Measurements from ENCODE around the gene OSM.
"Not testable (repeated sequence)": the region's sequence is repeated elsewhere in the genome, so short reads cannot be mapped to it uniquely, and the experiment has no call there.

OSM gene

GRCh38 chr22:30235687-30236170, 30.9 kb downstream of the OSM start:
- H3K4me1 Mint-ChIP-seq = peaks cover 46% of the 10 kb centered on the region

GRCh38 chr22:30234786-30235470, 31.7 kb downstream of the OSM start:
- CTCF ChIA-PET = no interaction called here
- no peak for DNase-seq
- no peaks in the 10 kb centered on the region for H3K27me3 Mint-ChIP-seq
- H3K27ac Mint-ChIP-seq = peak overlapping the region; percentile 11
- H3K36me3 Mint-ChIP-seq = peaks cover 7% of the 10 kb centered on the region
- H3K9me3 Mint-ChIP-seq = no peaks in the 10 kb centered on the region
- H3K4me3 Mint-ChIP-seq = no peak overlapping the region
- H3K4me1 Mint-ChIP-seq = peaks cover 47% of the 10 kb centered on the region

More at GRCh38 chr22:30235687-30236170, 30.9 kb downstream of the OSM start:
- no peak overlapping the region for H3K4me3 Mint-ChIP-seq
- H3K27me3 Mint-ChIP-seq = no peaks in the 10 kb centered on the region
- no peak for DNase-seq
- no peak overlapping the region for H3K27ac Mint-ChIP-seq
- CTCF ChIA-PET = interaction anchor here (1.3 kb wide), 1 partner anchor 44 kb away, joined by 4 read pairs; no protein-coding TSS in a partner anchor
- H3K36me3 Mint-ChIP-seq = peaks cover 11% of the 10 kb centered on the region
- H3K9me3 Mint-ChIP-seq = no peaks in the 10 kb centered on the region

- DNase-seq, H3K36me3 Mint-ChIP-seq, H3K9me3 Mint-ChIP-seq, H3K4me3 Mint-ChIP-seq, H3K27ac Mint-ChIP-seq, H3K27me3 Mint-ChIP-seq, CTCF ChIA-PET: not testable (repeated sequence)
- H3K4me1 Mint-ChIP-seq = peaks cover 46% of the 10 kb centered on the region
Observed at GRCh38 chr22:30234325-30234724, 32.3 kb downstream of the OSM start.

GRCh38 chr22:30233582-30233981, 33.1 kb downstream of the OSM start:
- Mint-ChIP-seq H3K4me3 (no peak overlapping the region), H3K4me1 (peaks cover 41% of the 10 kb centered on the region), H3K27ac (no peak overlapping the region), H3K36me3 (peaks cover 3% of the 10 kb centered on the region), H3K27me3 (no peaks in the 10 kb centered on the region), H3K9me3 (no peaks in the 10 kb centered on the region)
- no peak for DNase-seq
- CTCF ChIA-PET = interaction anchor here (1.4 kb wide), 1 partner anchor 11 kb away, joined by 3 read pairs; no protein-coding TSS in a partner anchor

- H3K36me3 Mint-ChIP-seq = no peaks in the 10 kb centered on the region
- no peak overlapping the region for H3K4me3 Mint-ChIP-seq
- H3K4me1 Mint-ChIP-seq = peaks cover 43% of the 10 kb centered on the region
- H3K27me3 Mint-ChIP-seq = no peaks in the 10 kb centered on the region
- H3K27ac Mint-ChIP-seq = no peak overlapping the region
- CTCF ChIA-PET = interaction anchor here (1.4 kb wide), 1 partner anchor 12 kb away, joined by 3 read pairs; no protein-coding TSS in a partner anchor
- no peaks in the 10 kb centered on the region for H3K9me3 Mint-ChIP-seq
- DNase-seq = no peak
Observed at GRCh38 chr22:30232716-30233218, 33.9 kb downstream of the OSM start.

- Mint-ChIP-seq H3K36me3 (no peaks in the 10 kb centered on the region), H3K9me3 (no peaks in the 10 kb centered on the region), H3K27me3 (no peaks in the 10 kb centered on the region), H3K4me3 (no peak overlapping the region), H3K27ac (no peak overlapping the region), H3K4me1 (peaks cover 44% of the 10 kb centered on the region)
- CTCF ChIA-PET = interaction anchor here (0.6 kb wide), 1 partner anchor 73 kb away, joined by 3 read pairs; no protein-coding TSS in a partner anchor
- DNase-seq = no peak
Observed at GRCh38 chr22:30230787-30231461, 35.7 kb downstream of the OSM start.

- CTCF ChIA-PET = interaction anchor here (0.6 kb wide), 1 partner anchor 72 kb away, joined by 3 read pairs; no protein-coding TSS in a partner anchor
- Mint-ChIP-seq H3K4me3 (no peak overlapping the region), H3K27ac (no peak overlapping the region)
Observed at GRCh38 chr22:30230330-30230729, 36.3 kb downstream of the OSM start.

GRCh38 chr22:30228509-30229359, 37.9 kb downstream of the OSM start:
- H3K36me3 Mint-ChIP-seq = no peaks in the 10 kb centered on the region
- peaks cover 59% of the 10 kb centered on the region for H3K4me1 Mint-ChIP-seq
- no peak for DNase-seq
- H3K27ac Mint-ChIP-seq = no peak overlapping the region
- no peaks in the 10 kb centered on the region for H3K9me3 Mint-ChIP-seq
- CTCF ChIA-PET = interaction anchor here (0.6 kb wide), 1 partner anchor 17 kb away, joined by 5 read pairs; no protein-coding TSS in a partner anchor
- H3K27me3 Mint-ChIP-seq = no peaks in the 10 kb centered on the region
- no peak overlapping the region for H3K4me3 Mint-ChIP-seq

More at GRCh38 chr22:30230330-30230729, 36.3 kb downstream of the OSM start:
- no peaks in the 10 kb centered on the region for H3K36me3 Mint-ChIP-seq
- no peaks in the 10 kb centered on the region for H3K27me3 Mint-ChIP-seq
- H3K4me1 Mint-ChIP-seq = peaks cover 47% of the 10 kb centered on the region
- H3K9me3 Mint-ChIP-seq = no peaks in the 10 kb centered on the region
- no peak for DNase-seq

- Mint-ChIP-seq H3K4me3 (no peak overlapping the region), H3K27ac (peak overlapping the region; percentile 63), H3K27me3 (no peaks in the 10 kb centered on the region), H3K36me3 (no peaks in the 10 kb centered on the region), H3K9me3 (no peaks in the 10 kb centered on the region), H3K4me1 (peaks cover 70% of the 10 kb centered on the region)
- DNase-seq = peak; percentile 45
- CTCF ChIA-PET = interaction anchor here (1.2 kb wide), 1 partner anchor 36 kb away, joined by 3 read pairs; no protein-coding TSS in a partner anchor
Observed at GRCh38 chr22:30227438-30228228, 39.0 kb downstream of the OSM start.

GRCh38 chr22:30226192-30226832, 40.3 kb downstream of the OSM start:
- Mint-ChIP-seq H3K27me3 (no peaks in the 10 kb centered on the region), H3K9me3 (no peaks in the 10 kb centered on the region), H3K36me3 (peaks cover 1% of the 10 kb centered on the region), H3K27ac (no peak overlapping the region), H3K4me3 (no peak overlapping the region), H3K4me1 (peaks cover 83% of the 10 kb centered on the region)
- DNase-seq = no peak
- CTCF ChIA-PET = interaction anchor here (1.2 kb wide), 1 partner anchor 37 kb away, joined by 3 read pairs; no protein-coding TSS in a partner anchor

GRCh38 chr22:30225220-30225927, 41.3 kb downstream of the OSM start:
- Mint-ChIP-seq H3K27ac (peak overlapping the region; percentile 22), H3K4me1 (peaks cover 88% of the 10 kb centered on the region), H3K36me3 (peaks cover 1% of the 10 kb centered on the region), H3K4me3 (no peak overlapping the region), H3K9me3 (no peaks in the 10 kb centered on the region), H3K27me3 (no peaks in the 10 kb centered on the region)
- DNase-seq = no peak
- CTCF ChIA-PET = interaction anchor here (1.3 to 1.8 kb wide), 2 partner anchors 57 to 117 kb away, joined by 3 to 5 read pairs; no protein-coding TSS in a partner anchor

- CTCF ChIA-PET = interaction anchor here (1.3 to 1.8 kb wide), 2 partner anchors 56 to 116 kb away, joined by 3 to 5 read pairs; no protein-coding TSS in a partner anchor
- no peaks in the 10 kb centered on the region for H3K9me3 Mint-ChIP-seq
- H3K36me3 Mint-ChIP-seq = peaks cover 3% of the 10 kb centered on the region
- H3K4me3 Mint-ChIP-seq = no peak overlapping the region
- no peak overlapping the region for H3K27ac Mint-ChIP-seq
- H3K4me1 Mint-ChIP-seq = peaks cover 95% of the 10 kb centered on the region
- DNase-seq = no peak
- peaks cover 6% of the 10 kb centered on the region for H3K27me3 Mint-ChIP-seq
Observed at GRCh38 chr22:30224161-30224857, 42.3 kb downstream of the OSM start.
